CD14-positive monocyte (primary cell): ENCODE data around the gene SSBP2. TPM values are rescaled to one million over a fixed set of nuclear protein-coding genes. Genes with fewer than 3 reads are reported as not detected.

Source experiments
- DNase-seq, 3 donors: peaks; one replicate each; pipeline ENCODE4 v3.0.0-alpha.2; 2011 to 2022
- H2AFZ ChIP-seq: 2 replicates; pipeline ENCODE4 v1.6.0; 2012; ENCODE audit warnings: mild to moderate bottlenecking, low read depth, low read length, inconsistent platforms; ENCODE audit not compliant: insufficient read depth, poor library complexity, severe bottlenecking
- H3K27ac ChIP-seq, 2 donors: 1 replicate in 1 of 2; 2 replicates in 1 of 2; pipeline ENCODE4 v1.5.1; 2012 to 2013; ENCODE audit warnings: low read length in 2 of 2, control low read depth in 1 of 2, inconsistent platforms in 1 of 2, low read depth in 1 of 2, mild to moderate bottlenecking in 1 of 2
- H3K27me3 ChIP-seq, 2 donors: one replicate each; pipeline versions ENCODE4 v1.6.0 to v1.6.1; 2011 to 2013; ENCODE audit warnings: low read length in 2 of 2; ENCODE audit not compliant: control insufficient read depth in 2 of 2, insufficient read depth in 2 of 2
- H3K36me3 ChIP-seq, 2 donors: replicated peaks in 1 of 2; 1 replicate in 1 of 2; 2 replicates in 1 of 2; pipeline versions ENCODE4 v1.5.1 to v1.6.1; 2012 to 2013; ENCODE audit warnings: low read length in 2 of 2, control low read depth in 1 of 2, inconsistent platforms in 1 of 2, mild to moderate bottlenecking in 1 of 2; ENCODE audit not compliant: insufficient read depth in 2 of 2, control insufficient read depth in 1 of 2
- H3K4me1 ChIP-seq, 2 donors: 1 replicate in 1 of 2; 2 replicates in 1 of 2; pipeline versions ENCODE4 v1.5.1 to v1.6.1; 2012 to 2013; ENCODE audit warnings: low read length in 2 of 2, control low read depth in 1 of 2, inconsistent platforms in 1 of 2, mild to moderate bottlenecking in 1 of 2, moderate library complexity in 1 of 2; ENCODE audit not compliant: insufficient read depth in 2 of 2, control insufficient read depth in 1 of 2
- H3K4me2 ChIP-seq: replicated peaks from 2 replicates; pipeline ENCODE3; 2012; ENCODE audit warnings: low read length, moderate library complexity, mild to moderate bottlenecking; ENCODE audit not compliant: poor library complexity, severe bottlenecking; ENCODE audit errors: extremely low read depth
- H3K4me3 ChIP-seq, 3 experiments: fragments of 200-600 bp in 1 of 3; sonication (generic) in 1 of 3; replicated peaks in 1 of 3; 1 replicate in 2 of 3; 2 replicates in 1 of 3; pipeline ENCODE4 v1.5.1; 2011 to 2013; ENCODE audit warnings: low read length in 3 of 3, mild to moderate bottlenecking in 3 of 3, control low read depth in 2 of 3, low read depth in 2 of 3, inconsistent platforms in 1 of 3, moderate library complexity in 1 of 3
- H3K79me2 ChIP-seq: 2 replicates; pipeline ENCODE4 v1.6.0; 2012; ENCODE audit warnings: mild to moderate bottlenecking, control low read depth, inconsistent platforms, low read length, moderate library complexity; ENCODE audit not compliant: insufficient read depth
- H3K9ac ChIP-seq: 2 replicates; pipeline ENCODE4 v1.6.0; 2017; ENCODE audit warnings: low read length, mild to moderate bottlenecking; ENCODE audit not compliant: insufficient read depth, poor library complexity, severe bottlenecking
- H3K9me3 ChIP-seq, 2 donors: replicated peaks in 1 of 2; 1 replicate in 1 of 2; 2 replicates in 1 of 2; pipeline versions ENCODE4 v1.5.1 to v1.6.1; 2012 to 2013; ENCODE audit warnings: low read length in 2 of 2, control low read depth in 1 of 2; ENCODE audit not compliant: control insufficient read depth in 1 of 2, insufficient read depth in 1 of 2
- H4K20me1 ChIP-seq: 2 replicates; pipeline ENCODE4 v1.6.0; 2012; ENCODE audit warnings: mild to moderate bottlenecking, low read length, control low read depth, moderate library complexity; ENCODE audit not compliant: insufficient read depth
- H3K27ac Mint-ChIP-seq, 7 donors: one replicate each; pipeline ENCODE4 v1.8.0; 2020; ENCODE audit warnings: mild to moderate bottlenecking in 7 of 7, mixed read lengths in 7 of 7, moderate library complexity in 6 of 7, inconsistent platforms in 2 of 7
- H3K27me3 Mint-ChIP-seq, 3 donors: one replicate each; pipeline ENCODE4 v1.8.0; 2021 to 2022; ENCODE audit warnings: low read depth in 3 of 3, mild to moderate bottlenecking in 3 of 3, mixed read lengths in 3 of 3, moderate library complexity in 3 of 3, inconsistent platforms in 1 of 3
- H3K36me3 Mint-ChIP-seq, 2 donors: one replicate each; pipeline ENCODE4 v1.8.0; 2020; ENCODE audit warnings: mixed read lengths in 2 of 2, inconsistent platforms in 1 of 2, mild to moderate bottlenecking in 1 of 2
- H3K4me1 Mint-ChIP-seq: one replicate; pipeline ENCODE4 v1.8.0; 2020; ENCODE audit warnings: mild to moderate bottlenecking, mixed read lengths
- H3K4me3 Mint-ChIP-seq, 2 donors: one replicate each; pipeline ENCODE4 v1.8.0; 2020; ENCODE audit warnings: mild to moderate bottlenecking in 2 of 2, mixed read lengths in 2 of 2, moderate library complexity in 1 of 2
- H3K9me3 Mint-ChIP-seq, 7 donors: one replicate each; pipeline ENCODE4 v1.8.0; 2020 to 2022; ENCODE audit warnings: mixed read lengths in 7 of 7, mild to moderate bottlenecking in 6 of 7, moderate library complexity in 6 of 7, inconsistent platforms in 2 of 7
- CTCF ChIP-seq: fragments of 200-600 bp; IDR thresholded peaks from one replicate; pipeline ENCODE4 v1.8.0; 2022; ENCODE audit warnings: antibody characterized with exemption, mild to moderate bottlenecking
- WGBS: methylation state at CpG from one replicate; pipeline ENCODE4 v1.1.5; 2013; ENCODE audit warnings: missing lambda C conversion rate; ENCODE audit not compliant: insufficient coverage; 5-methylcytosine and 5-hydroxymethylcytosine counted together
- intact Hi-C, 2 donors: fragments of 100-400 bp; cut with micrococcal nuclease; formaldehyde crosslinking; loops; one replicate each; pipeline versions ENCODE4 v1.15.0 to v1.15.1; 2023
- polyA plus RNA-seq, 3 donors: library from polyadenylated mRNA; depleted of rRNA in 1 of 3; unstranded in 2 of 3; stranded (reverse) in 1 of 3; fragments of 300-500 nt in 2 of 3; fragments of >200 nt in 1 of 3; fragmentation: Illumina TruSeq in 2 of 3; gene quantifications; 1 replicate in 2 of 3; 2 replicates in 1 of 3; pipeline ENCODE4 v1.2.3, GENCODE V29; 2012 to 2021

The SSBP2 gene
- polyA plus RNA-seq, 3 donors, result 29.1 to 55.2 (median 53.4) TPM

GRCh38 chr5:81740758-81741157 lies 10.1 kb downstream of the SSBP2 start:
- Histone ChIP-seq H3K4me3 (no peak overlapping the region), H3K4me1 (no peaks in the 10 kb centered on the region), H3K27ac (no peak overlapping the region), H3K4me2 (no peak overlapping the region), H3K79me2 (peaks cover 31% of the 10 kb centered on the region), H3K36me3 (no peaks in the 10 kb centered on the region), H2AFZ (no peak overlapping the region), H3K27me3 (no peaks in the 10 kb centered on the region), H3K9ac (no peak overlapping the region), H3K9me3 (no peaks in the 10 kb centered on the region), H4K20me1 (peaks cover 33% of the 10 kb centered on the region)
- Mint-ChIP-seq H3K4me1 (peaks cover 1% of the 10 kb centered on the region), H3K36me3 (peaks cover 0 to 3% of the 10 kb centered on the region in 2 donors), H3K27me3 (no peaks in the 10 kb centered on the region), H3K27ac (peak overlapping the region in 1 of 7 donors; percentile 8), H3K4me3 (no peak overlapping the region), H3K9me3 (peaks cover 0 to 3% (median 0%) of the 10 kb centered on the region in 7 donors)
- no peak for DNase-seq
- no peak for TF ChIP-seq CTCF
- intact Hi-C loops, result no loop called here
- no CpG with 5 or more reads among the region's 2 CpGs for WGBS

GRCh38 chr5:81739291-81739690 lies 11.6 kb downstream of the SSBP2 start:
- intact Hi-C loops, result no loop called here
- Histone ChIP-seq H3K9ac (no peak overlapping the region), H3K27ac (no peak overlapping the region), H3K4me3 (no peak overlapping the region), H3K36me3 (no peaks in the 10 kb centered on the region), H3K4me2 (no peak overlapping the region), H3K79me2 (peaks cover 21% of the 10 kb centered on the region), H3K4me1 (no peaks in the 10 kb centered on the region), H4K20me1 (peaks cover 33% of the 10 kb centered on the region), H3K27me3 (no peaks in the 10 kb centered on the region), H2AFZ (no peak overlapping the region), H3K9me3 (no peaks in the 10 kb centered on the region)
- WGBS, result no CpG with 5 or more reads among the region's 2 CpGs
- Mint-ChIP-seq H3K4me3 (no peak overlapping the region), H3K9me3 (peaks cover 0 to 3% (median 0%) of the 10 kb centered on the region in 7 donors), H3K36me3 (peaks cover 3% of the 10 kb centered on the region in 2 donors), H3K4me1 (peaks cover 1% of the 10 kb centered on the region), H3K27ac (no peak overlapping the region), H3K27me3 (no peaks in the 10 kb centered on the region)
- DNase-seq, result no peak
- TF ChIP-seq CTCF, result no peak
